HEK293 (cell line): ENCODE results near the gene KLK15.

Source experiments
- MZF1 ChIP-seq: fragments of 450-650 bp; formaldehyde crosslinking; IDR thresholded peaks from 2 replicates; pipeline ENCODE4 v1.5.1; 2017; ENCODE audit warnings: missing biosample characterization, missing genetic modification characterization, borderline replicate concordance
- SP3 ChIP-seq: fragments of 450-650 bp; formaldehyde crosslinking; IDR thresholded peaks from 2 replicates; pipeline ENCODE4 v1.5.1; 2016; ENCODE audit warnings: missing biosample characterization, missing genetic modification characterization
- ZNF341 ChIP-seq: fragments of 450-650 bp; formaldehyde crosslinking; IDR thresholded peaks from 2 replicates; pipeline ENCODE4; 2016; ENCODE audit warnings: low read depth, missing biosample characterization, missing genetic modification characterization

DNA sequence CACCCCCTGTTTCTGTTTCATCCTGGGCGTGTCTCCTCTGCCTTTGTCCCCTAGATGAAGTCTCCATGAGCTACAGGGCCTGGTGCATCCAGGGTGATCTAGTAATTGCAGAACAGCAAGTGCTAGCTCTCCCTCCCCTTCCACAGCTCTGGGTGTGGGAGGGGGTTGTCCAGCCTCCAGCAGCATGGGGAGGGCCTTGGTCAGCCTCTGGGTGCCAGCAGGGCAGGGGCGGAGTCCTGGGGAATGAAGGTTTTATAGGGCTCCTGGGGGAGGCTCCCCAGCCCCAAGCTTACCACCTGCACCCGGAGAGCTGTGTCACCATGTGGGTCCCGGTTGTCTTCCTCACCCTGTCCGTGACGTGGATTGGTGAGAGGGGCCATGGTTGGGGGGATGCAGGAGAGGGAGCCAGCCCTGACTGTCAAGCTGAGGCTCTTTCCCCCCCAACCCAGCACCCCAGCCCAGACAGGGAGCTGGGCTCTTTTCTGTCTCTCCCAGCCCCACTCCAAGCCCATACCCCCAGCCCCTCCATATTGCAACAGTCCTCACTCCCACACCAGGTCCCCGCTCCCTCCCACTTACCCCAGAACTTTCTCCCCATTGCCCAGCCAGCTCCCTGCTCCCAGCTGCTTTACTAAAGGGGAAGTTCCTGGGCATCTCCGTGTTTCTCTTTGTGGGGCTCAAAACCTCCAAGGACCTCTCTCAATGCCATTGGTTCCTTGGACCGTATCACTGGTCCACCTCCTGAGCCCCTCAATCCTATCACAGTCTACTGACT is 21.4 kb upstream of the KLK15 start, which contains the start of gene KLK3:
- TF ChIP-seq ZNF341 (tag by site-specific recombination): no peak
- TF ChIP-seq SP3 (tag by site-specific recombination): no peak
- TF ChIP-seq MZF1 (tag by site-specific recombination): no peak
